Peyer's patch (tissue), 4 donors: ENCODE measurements around the gene TRIM13.

Experiments used
- CTCF ChIP-seq, 6 experiments: fragments of 450-650 bp in 4 of 6; fragments of 200-600 bp in 2 of 6; sonication (generic) in 1 of 6; IDR thresholded peaks; one replicate each; pipeline ENCODE4 v1.5.1; 2017 to 2019; ENCODE audit warnings: antibody characterized with exemption in 6 of 6, mild to moderate bottlenecking in 3 of 6, moderate library complexity in 1 of 6
- POLR2A ChIP-seq, 2 donors: fragments of 450-650 bp; IDR thresholded peaks; one replicate each; pipeline ENCODE4 v1.5.1; 2017; ENCODE audit warnings: antibody characterized with exemption in 2 of 2, mild to moderate bottlenecking in 2 of 2, moderate library complexity in 2 of 2

- TF ChIP-seq CTCF (IDR thresholded peaks at IDR 0.05) (no peak), POLR2A (IDR thresholded peaks at IDR 0.05) (peak; percentile 76 to 78)
Observed at GRCh38 chr13:49996161-49996915, 504 bp upstream of the TRIM13 start.
